Measurements from ENCODE around the gene G6PD.
"Not testable (repeated sequence)": the region's sequence is repeated elsewhere in the genome, so short reads cannot be mapped to it uniquely, and the experiment has no call there.

- TF ChIP-seq CTCF, POLR2A (IDR thresholded peaks at IDR 0.05): not testable (repeated sequence)
Observed at GRCh38 chrX:154570361-154570760, 23.7 kb upstream of the G6PD start.

Data from lower leg skin (tissue), 3 donors.